ENCODE results near the gene DDX54. TPM values are rescaled to one million over a fixed set of nuclear protein-coding genes. Genes with fewer than 3 reads are reported as not detected.
A peak's percentile ranks its signal among the peaks of the same experiment; 100 is the strongest.
"Not testable (repeated sequence)": the region's sequence is repeated elsewhere in the genome, so short reads cannot be mapped to it uniquely, and the experiment has no call there.

Gene DDX54
- total RNA-seq, 5 donors from 2014 or later (not counting 1 experiment from before 2014, with no cell fraction given), result 86.1 to 100.0 (median 88.0) TPM

GRCh38 chr12:113143959-113144358, 41.3 kb downstream of the DDX54 start:
- 92% methylated on average over 4 of the region's 8 CpGs for WGBS (ENCODE audit: insufficient coverage)
- CTCF ChIA-PET, result no interaction called here

GRCh38 chr12:113142886-113143332, 42.4 kb downstream of the DDX54 start:
- H3K9me3 ChIP-seq, result no peaks in the 10 kb centered on the region
- no peaks in the 10 kb centered on the region for H3K36me3 ChIP-seq (ENCODE audit: control insufficient read depth in 2 of 2, extremely low read depth in 1 of 2, insufficient read depth in 1 of 2, low read length in 1 of 2)
- Mint-ChIP-seq H3K9me3 (peaks cover 0 to 5% (median 4%) of the 10 kb centered on the region in 3 donors), H3K36me3 (no peaks in the 10 kb centered on the region), H3K4me3 (no peak overlapping the region), H3K27ac (no peak overlapping the region), H3K4me1 (no peaks in the 10 kb centered on the region), H3K27me3 (no peaks in the 10 kb centered on the region)
- ChIA-PET CTCF (no interaction called here), POLR2A (no interaction called here)
- H3K4me1 ChIP-seq (ENCODE audit: control insufficient read depth in 1 of 2, extremely low read depth in 1 of 2, insufficient read depth in 2 of 2, low read length in 2 of 2), result no peaks in the 10 kb centered on the region
- DNase-seq (no peak), ATAC-seq (replicated peaks in 1 of 4) (no peak)
- WGBS (ENCODE audit: insufficient coverage), result 92% methylated on average over 5 of the region's 5 CpGs
- H3K27ac ChIP-seq (ENCODE audit: low read length), result no peak overlapping the region
- H3K4me3 ChIP-seq (ENCODE audit: control insufficient read depth in 1 of 2, extremely low read depth in 1 of 2, low read length in 1 of 2), result no peak overlapping the region
- H3K27me3 ChIP-seq (replicated peaks in 1 of 2; ENCODE audit: control insufficient read depth in 2 of 2, extremely low read depth in 1 of 2, insufficient read depth in 2 of 2, low read length in 1 of 2), result peaks cover 0 to 10% of the 10 kb centered on the region in 2 experiments

More at GRCh38 chr12:113143959-113144358, 41.3 kb downstream of the DDX54 start:
- Histone ChIP-seq H3K4me1 (ENCODE audit: control insufficient read depth in 1 of 2, extremely low read depth in 1 of 2, insufficient read depth in 2 of 2, low read length in 2 of 2) (no peaks in the 10 kb centered on the region), H3K27me3 (replicated peaks in 1 of 2; ENCODE audit: control insufficient read depth in 2 of 2, extremely low read depth in 1 of 2, insufficient read depth in 2 of 2, low read length in 1 of 2) (peaks cover 0 to 10% of the 10 kb centered on the region in 2 experiments), H3K36me3 (ENCODE audit: control insufficient read depth in 2 of 2, extremely low read depth in 1 of 2, insufficient read depth in 1 of 2, low read length in 1 of 2) (no peaks in the 10 kb centered on the region), H3K9me3 (no peaks in the 10 kb centered on the region), H3K27ac (ENCODE audit: low read length) (no peak overlapping the region), H3K4me3 (ENCODE audit: control insufficient read depth in 1 of 2, extremely low read depth in 1 of 2, low read length in 1 of 2) (no peak overlapping the region)
- Mint-ChIP-seq H3K36me3 (no peaks in the 10 kb centered on the region), H3K9me3 (peaks cover 0 to 5% (median 4%) of the 10 kb centered on the region in 3 donors), H3K27me3 (no peaks in the 10 kb centered on the region), H3K27ac (no peak overlapping the region), H3K4me3 (no peak overlapping the region), H3K4me1 (no peaks in the 10 kb centered on the region)
- POLR2A ChIA-PET, result no interaction called here
- DNase-seq (no peak), ATAC-seq (replicated peaks in 1 of 4) (no peak)

GRCh38 chr12:113142173-113142885, 42.9 kb downstream of the DDX54 start:
- CTCF ChIA-PET, result no interaction called here
- ATAC-seq (replicated peaks in 1 of 4) (no peak), DNase-seq (peak in 1 of 35 experiments; percentile 24)
- Histone ChIP-seq H3K9me3 (no peaks in the 10 kb centered on the region), H3K27ac (ENCODE audit: low read length) (no peak overlapping the region), H3K27me3 (replicated peaks in 1 of 2; ENCODE audit: control insufficient read depth in 2 of 2, extremely low read depth in 1 of 2, insufficient read depth in 2 of 2, low read length in 1 of 2) (peaks cover 0 to 12% of the 10 kb centered on the region in 2 experiments), H3K36me3 (ENCODE audit: control insufficient read depth in 2 of 2, extremely low read depth in 1 of 2, insufficient read depth in 1 of 2, low read length in 1 of 2) (no peaks in the 10 kb centered on the region), H3K4me3 (ENCODE audit: control insufficient read depth in 1 of 2, extremely low read depth in 1 of 2, low read length in 1 of 2) (no peak overlapping the region), H3K4me1 (ENCODE audit: control insufficient read depth in 1 of 2, extremely low read depth in 1 of 2, insufficient read depth in 2 of 2, low read length in 2 of 2) (no peaks in the 10 kb centered on the region)
- no peak overlapping the region for H3K27ac Mint-ChIP-seq
- H3K4me1 Mint-ChIP-seq, result no peaks in the 10 kb centered on the region
- H3K9me3 Mint-ChIP-seq, result peaks cover 0 to 4% (median 3%) of the 10 kb centered on the region in 3 donors
- POLR2A ChIA-PET, result no interaction called here
- H3K27me3 Mint-ChIP-seq, result no peaks in the 10 kb centered on the region
- H3K36me3 Mint-ChIP-seq, result no peaks in the 10 kb centered on the region
- WGBS (ENCODE audit: insufficient coverage), result 74% methylated on average over 8 of the region's 17 CpGs
- H3K4me3 Mint-ChIP-seq, result no peak overlapping the region

DNA sequence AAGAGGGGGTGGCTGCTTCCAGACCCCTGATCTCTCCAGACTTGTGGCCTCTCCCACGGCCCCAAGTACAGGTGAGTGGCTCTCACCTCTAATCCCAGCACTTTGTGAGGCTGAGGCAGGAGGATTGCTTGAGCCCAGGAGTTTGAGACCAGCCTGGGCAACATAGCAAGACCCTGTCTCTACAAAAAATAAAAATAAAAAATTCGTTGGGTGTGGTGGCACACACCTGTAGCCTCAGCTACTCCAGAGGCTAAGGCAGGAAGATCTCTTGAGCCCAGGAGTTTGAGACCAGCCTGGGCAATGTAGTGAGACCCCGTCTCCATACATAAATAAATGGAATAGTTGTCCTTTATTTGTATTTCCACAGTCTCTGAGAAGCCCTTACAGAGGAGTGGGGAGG, 43.6 kb downstream of the DDX54 start:
- H3K4me3 ChIP-seq (ENCODE audit: control insufficient read depth in 1 of 2, extremely low read depth in 1 of 2, low read length in 1 of 2); H3K36me3 Mint-ChIP-seq; H3K4me1 Mint-ChIP-seq; H3K27me3 Mint-ChIP-seq; DNase-seq; H3K36me3 ChIP-seq (ENCODE audit: control insufficient read depth in 2 of 2, extremely low read depth in 1 of 2, insufficient read depth in 1 of 2, low read length in 1 of 2); H3K9me3 Mint-ChIP-seq; CTCF ChIA-PET; POLR2A ChIA-PET; H3K4me1 ChIP-seq (ENCODE audit: control insufficient read depth in 1 of 2, extremely low read depth in 1 of 2, insufficient read depth in 2 of 2, low read length in 2 of 2); ATAC-seq (replicated peaks in 1 of 4); H3K27ac Mint-ChIP-seq; H3K9me3 ChIP-seq; H3K27ac ChIP-seq (ENCODE audit: low read length); H3K4me3 Mint-ChIP-seq: not testable (repeated sequence)
- H3K27me3 ChIP-seq (replicated peaks in 1 of 2; ENCODE audit: control insufficient read depth in 2 of 2, extremely low read depth in 1 of 2, insufficient read depth in 2 of 2, low read length in 1 of 2), result peaks cover 0 to 16% of the 10 kb centered on the region in 2 experiments
- WGBS (ENCODE audit: insufficient coverage), result no CpG with 5 or more reads among the region's 3 CpGs

- Mint-ChIP-seq H3K27me3 (peaks cover 0 to 4% of the 10 kb centered on the region in 2 donors), H3K36me3 (no peaks in the 10 kb centered on the region), H3K9me3 (no peaks in the 10 kb centered on the region), H3K4me3 (no peak overlapping the region), H3K4me1 (peaks cover 12 to 13% (median 12%) of the 10 kb centered on the region in 3 donors), H3K27ac (no peak overlapping the region)
- H3K27ac ChIP-seq (ENCODE audit: low read length), result no peak overlapping the region
- no peaks in the 10 kb centered on the region for H3K36me3 ChIP-seq (ENCODE audit: control insufficient read depth in 2 of 2, extremely low read depth in 1 of 2, insufficient read depth in 1 of 2, low read length in 1 of 2)
- CTCF ChIA-PET, result interaction anchor here in 1 of 2 donors (0.7 kb wide), 1 partner anchor 85 kb away, joined by 3 read pairs; no protein-coding TSS in a partner anchor
- H3K27me3 ChIP-seq (replicated peaks in 1 of 2; ENCODE audit: control insufficient read depth in 2 of 2, extremely low read depth in 1 of 2, insufficient read depth in 2 of 2, low read length in 1 of 2), result peaks cover 0 to 26% of the 10 kb centered on the region in 2 experiments
- POLR2A ChIA-PET, result interaction anchor here in 1 of 2 donors (0.6 kb wide), 1 partner anchor 828 kb away, joined by 10 read pairs; no protein-coding TSS in a partner anchor
- H3K9me3 ChIP-seq, result no peaks in the 10 kb centered on the region
- DNase-seq (no peak), ATAC-seq (replicated peaks in 1 of 4) (no peak)
- WGBS (ENCODE audit: insufficient coverage), result 96% methylated on average over 4 of the region's 7 CpGs
- no peak overlapping the region for H3K4me3 ChIP-seq (ENCODE audit: control insufficient read depth in 1 of 2, extremely low read depth in 1 of 2, low read length in 1 of 2)
- peaks cover 0 to 10% of the 10 kb centered on the region in 2 experiments for H3K4me1 ChIP-seq (ENCODE audit: control insufficient read depth in 1 of 2, extremely low read depth in 1 of 2, insufficient read depth in 2 of 2, low read length in 2 of 2)
Measured at GRCh38 chr12:113140706-113141105, 44.6 kb downstream of the DDX54 start.

DNA sequence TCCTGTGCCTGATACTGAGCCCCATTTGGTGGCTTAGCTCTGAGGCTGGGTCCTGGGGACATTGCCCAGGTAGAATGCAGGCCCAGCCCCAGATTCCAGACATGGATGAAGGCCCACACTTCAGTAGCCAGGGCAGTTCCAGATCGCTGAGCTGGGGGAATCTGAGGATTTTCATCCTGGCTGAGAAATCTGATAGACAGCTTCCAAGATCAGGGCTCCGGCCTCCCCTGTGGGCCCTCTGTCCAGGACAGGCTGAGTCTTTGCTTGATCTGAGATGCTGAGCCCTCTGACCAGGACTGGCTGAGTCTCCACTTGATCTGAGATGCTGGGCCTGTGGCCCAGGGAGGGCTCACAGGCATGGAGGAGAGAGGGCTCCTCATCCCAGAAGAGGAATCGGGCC, 46.5 kb downstream of the DDX54 start:
- Mint-ChIP-seq H3K9me3 (no peaks in the 10 kb centered on the region), H3K36me3 (no peaks in the 10 kb centered on the region), H3K4me3 (no peak overlapping the region), H3K27ac (no peak overlapping the region), H3K4me1 (peaks cover 14 to 19% (median 19%) of the 10 kb centered on the region in 3 donors), H3K27me3 (peaks cover 0 to 9% of the 10 kb centered on the region in 2 donors)
- Histone ChIP-seq H3K9me3 (no peaks in the 10 kb centered on the region), H3K36me3 (ENCODE audit: control insufficient read depth in 2 of 2, extremely low read depth in 1 of 2, insufficient read depth in 1 of 2, low read length in 1 of 2) (no peaks in the 10 kb centered on the region), H3K27ac (ENCODE audit: low read length) (no peak overlapping the region), H3K4me3 (ENCODE audit: control insufficient read depth in 1 of 2, extremely low read depth in 1 of 2, low read length in 1 of 2) (no peak overlapping the region), H3K4me1 (ENCODE audit: control insufficient read depth in 1 of 2, extremely low read depth in 1 of 2, insufficient read depth in 2 of 2, low read length in 2 of 2) (peaks cover 5 to 22% of the 10 kb centered on the region in 2 experiments), H3K27me3 (replicated peaks in 1 of 2; ENCODE audit: control insufficient read depth in 2 of 2, extremely low read depth in 1 of 2, insufficient read depth in 2 of 2, low read length in 1 of 2) (peaks cover 0 to 34% of the 10 kb centered on the region in 2 experiments)
- WGBS (ENCODE audit: insufficient coverage), result 100% methylated on average over 1 of the region's 3 CpGs
- ATAC-seq (replicated peaks in 1 of 4) (no peak), DNase-seq (no peak)
- ChIA-PET CTCF (interaction anchor here in 1 of 2 donors (1.0 kb wide), 1 partner anchor 13 kb away, joined by 3 read pairs; no protein-coding TSS in a partner anchor), POLR2A (interaction anchor here in 1 of 2 donors (0.6 kb wide), 1 partner anchor 185 kb away, joined by 3 read pairs; no protein-coding TSS in a partner anchor)
